ENCODE data around the gene ACP7. TPM values are rescaled to one million over a fixed set of nuclear protein-coding genes. Genes with fewer than 3 reads are reported as not detected.

The ACP7 gene
- total RNA-seq, 2 experiments from 2014 or later, result not detected

- intact Hi-C loops (cut with micrococcal nuclease), result no loop called here
- Mint-ChIP-seq H3K4me1 (ENCODE audit: low read depth) (peaks cover 14% of the 10 kb centered on the region), H3K27me3 (peaks cover 36% of the 10 kb centered on the region), H3K27ac (no peak overlapping the region), H3K36me3 (ENCODE audit: low read depth) (no peaks in the 10 kb centered on the region), H3K4me3 (no peak overlapping the region), H3K9me3 (no peaks in the 10 kb centered on the region)
- CTCF ChIA-PET, result interaction anchor here (1.0 kb wide), 1 partner anchor 28 kb away, joined by 3 read pairs; no protein-coding TSS in a partner anchor
- ATAC-seq, result no peak
- POLR2A ChIA-PET, result no interaction called here
- no peak for TF ChIP-seq CTCF (IDR thresholded peaks at IDR 0.05)
- DNase-seq, result no peak
These were observed 2.0 kb upstream of the ACP7 start for GRCh38 chr19:39082167-39082566.

GRCh38 chr19:39082745-39083598, 1.2 kb upstream of the ACP7 start:
- Mint-ChIP-seq H3K9me3 (no peaks in the 10 kb centered on the region), H3K4me3 (peak overlapping the region; percentile 62), H3K27me3 (peaks cover 36% of the 10 kb centered on the region), H3K27ac (no peak overlapping the region), H3K36me3 (ENCODE audit: low read depth) (no peaks in the 10 kb centered on the region), H3K4me1 (ENCODE audit: low read depth) (peaks cover 14% of the 10 kb centered on the region)
- no peak for DNase-seq
- no peak for TF ChIP-seq CTCF (IDR thresholded peaks at IDR 0.05)
- ATAC-seq, result no peak
- CTCF ChIA-PET, result interaction anchor here (0.7 to 1.0 kb wide), 2 partner anchors 27 to 121 kb away, joined by 3 read pairs; no protein-coding TSS in a partner anchor
- intact Hi-C loops (cut with micrococcal nuclease), result no loop called here
- POLR2A ChIA-PET, result no interaction called here

- POLR2A ChIA-PET, result no interaction called here
- TF ChIP-seq CTCF (IDR thresholded peaks at IDR 0.05), result no peak
- DNase-seq (no peak), ATAC-seq (no peak)
- CTCF ChIA-PET, result no interaction called here
- no peaks in the 10 kb centered on the region for H3K36me3 Mint-ChIP-seq (ENCODE audit: low read depth)
- intact Hi-C loops (cut with micrococcal nuclease), result no loop called here
- H3K27ac Mint-ChIP-seq, result no peak overlapping the region
- no peaks in the 10 kb centered on the region for H3K9me3 Mint-ChIP-seq
- peaks cover 14% of the 10 kb centered on the region for H3K4me1 Mint-ChIP-seq (ENCODE audit: low read depth)
- peaks cover 36% of the 10 kb centered on the region for H3K27me3 Mint-ChIP-seq
- peak overlapping the region; percentile 62 for H3K4me3 Mint-ChIP-seq
These were observed 577 bp upstream of the ACP7 start for GRCh38 chr19:39083599-39083982.

GRCh38 chr19:39084732-39085080, 538 bp downstream of the ACP7 start:
- H3K4me3 Mint-ChIP-seq, result no peak overlapping the region
- CTCF ChIA-PET, result no interaction called here

More at GRCh38 chr19:39084732-39085080, 538 bp downstream of the ACP7 start:
- ATAC-seq (peak; percentile 20), DNase-seq (no peak)
- no peak for TF ChIP-seq CTCF (IDR thresholded peaks at IDR 0.05)
- POLR2A ChIA-PET, result no interaction called here
- intact Hi-C loops (cut with micrococcal nuclease), result no loop called here
- H3K4me1 Mint-ChIP-seq (ENCODE audit: low read depth), result peaks cover 14% of the 10 kb centered on the region
- peaks cover 34% of the 10 kb centered on the region for H3K27me3 Mint-ChIP-seq
- H3K36me3 Mint-ChIP-seq (ENCODE audit: low read depth), result no peaks in the 10 kb centered on the region
- H3K9me3 Mint-ChIP-seq, result no peaks in the 10 kb centered on the region
- H3K27ac Mint-ChIP-seq, result no peak overlapping the region
